GM12892 (cell line): ENCODE results near the gene VAMP1.

Experiments used
- POLR2A ChIP-seq: IDR thresholded peaks from 2 replicates; pipeline ENCODE4 v1.6.1; 2011; ENCODE audit warnings: low read depth, low read length, control low read depth
- POLR2AphosphoS5 ChIP-seq: IDR thresholded peaks from 2 replicates; pipeline ENCODE4 v1.6.1; 2011; ENCODE audit warnings: low read depth, low read length, control low read depth
- TAF1 ChIP-seq: IDR thresholded peaks from 2 replicates; pipeline ENCODE4 v1.6.1; 2011; ENCODE audit warnings: low read depth, mild to moderate bottlenecking, control low read depth, low read length, borderline replicate concordance

GRCh38 chr12:6494968-6495367 is 24.5 kb upstream of the VAMP1 start:
- no peak for TF ChIP-seq POLR2A
- 0 out of 2 replicates have a peak, but pooled peaks have one; percentile 20 for TF ChIP-seq POLR2AphosphoS5
- no peak for TF ChIP-seq TAF1
